T-cell (primary cell): ENCODE measurements around the gene RASA2. TPM values are rescaled to one million over a fixed set of nuclear protein-coding genes. Genes with fewer than 3 reads are reported as not detected.

Source experiments
- ATAC-seq, 4 experiments: fragments of 200-7000 bp in 3 of 4; fragments of 150-1000 bp in 1 of 4; cut with Tn5 transposase; replicated peaks in 1 of 4; 1 replicate in 3 of 4; 2 replicates in 1 of 4; pipeline ENCODE4 v1.10.0; 2021; ENCODE audit warnings: moderate library complexity in 3 of 4, mild to moderate bottlenecking in 2 of 4, moderate number of reproducible peaks in 1 of 4
- CTCF ChIA-PET, 2 donors: fragments of 300-600 bp; sonication (Branson Sonifier 250); formaldehyde crosslinking; loops; one replicate each; lab custom pipeline; 2022; ENCODE audit warnings: antibody characterized with exemption in 2 of 2; lab: Charles Lee
- POLR2A ChIA-PET, 2 donors: fragments of 300-600 bp; sonication (Branson Sonifier 250); formaldehyde crosslinking; loops; one replicate each; lab custom pipeline; 2022; ENCODE audit warnings: antibody characterized with exemption in 2 of 2; lab: Charles Lee
- DNase-seq, 35 experiments: peaks; one replicate each; pipeline versions ENCODE4 v3.0.0 to v3.0.0-alpha.2; 2013 to 2023
- H3K27ac ChIP-seq: one replicate; pipeline ENCODE4 v1.5.1; 2013; ENCODE audit warnings: low read length
- H3K27me3 ChIP-seq, 2 experiments: replicated peaks in 1 of 2; 1 replicate in 1 of 2; 2 replicates in 1 of 2; pipeline versions ENCODE4 v1.6.1 to v1.7.0; 2013; ENCODE audit warnings: low read length in 1 of 2, mixed read lengths in 1 of 2; ENCODE audit not compliant: control insufficient read depth in 2 of 2, insufficient read depth in 2 of 2; ENCODE audit errors: extremely low read depth in 1 of 2
- H3K36me3 ChIP-seq, 2 donors: 1 replicate in 1 of 2; 2 replicates in 1 of 2; pipeline versions ENCODE4 v1.6.1 to v1.7.0; 2013; ENCODE audit warnings: low read length in 1 of 2; ENCODE audit not compliant: control insufficient read depth in 2 of 2, insufficient read depth in 1 of 2; ENCODE audit errors: extremely low read depth in 1 of 2
- H3K4me1 ChIP-seq, 2 experiments: 1 replicate in 1 of 2; 2 replicates in 1 of 2; pipeline versions ENCODE4 v1.6.1 to v1.7.0; 2013; ENCODE audit warnings: low read length in 2 of 2, mixed read lengths in 1 of 2; ENCODE audit not compliant: insufficient read depth in 2 of 2, control insufficient read depth in 1 of 2; ENCODE audit errors: extremely low read depth in 1 of 2
- H3K4me3 ChIP-seq, 2 donors: 1 replicate in 1 of 2; 2 replicates in 1 of 2; pipeline versions ENCODE4 v1.5.1 to v1.7.0; 2013; ENCODE audit warnings: mild to moderate bottlenecking in 2 of 2, low read length in 1 of 2, moderate library complexity in 1 of 2; ENCODE audit not compliant: control insufficient read depth in 1 of 2; ENCODE audit errors: extremely low read depth in 1 of 2
- H3K9me3 ChIP-seq: 2 replicates; pipeline ENCODE4 v1.7.0; 2013
- H3K27ac Mint-ChIP-seq, 2 donors: one replicate each; pipeline ENCODE4 v1.8.0; 2020 to 2021; ENCODE audit warnings: mild to moderate bottlenecking in 2 of 2, mixed read lengths in 2 of 2
- H3K27me3 Mint-ChIP-seq, 2 donors: one replicate each; pipeline ENCODE4 v1.8.0; 2021 to 2022; ENCODE audit warnings: mixed read lengths in 2 of 2
- H3K36me3 Mint-ChIP-seq: one replicate; pipeline ENCODE4 v1.8.0; 2021; ENCODE audit warnings: mixed read lengths
- H3K4me1 Mint-ChIP-seq, 3 donors: one replicate each; pipeline ENCODE4 v1.8.0; 2020 to 2022; ENCODE audit warnings: mixed read lengths in 3 of 3, mild to moderate bottlenecking in 1 of 3
- H3K4me3 Mint-ChIP-seq, 3 donors: one replicate each; pipeline ENCODE4 v1.8.0; 2020 to 2022; ENCODE audit warnings: mild to moderate bottlenecking in 3 of 3, mixed read lengths in 3 of 3, moderate library complexity in 3 of 3
- H3K9me3 Mint-ChIP-seq, 3 donors: one replicate each; pipeline ENCODE4 v1.8.0; 2020 to 2022; ENCODE audit warnings: mixed read lengths in 3 of 3
- WGBS: methylation state at CpG from one replicate; pipeline ENCODE4 v1.1.5; 2013; ENCODE audit warnings: missing lambda C conversion rate; ENCODE audit not compliant: insufficient coverage; 5-methylcytosine and 5-hydroxymethylcytosine counted together
- total RNA-seq, 35 experiments: library from RNA in 6 of 35; stranded (reverse) in 6 of 35; fragments of 120-200 nt in 1 of 35; gene quantifications; one replicate each; pipeline versions ENCODE4 v1.2.1 to v1.2.4 and lab custom pipeline; 2013 to 2026

Gene RASA2
- total RNA-seq, 5 donors from 2014 or later (not counting 1 experiment from before 2014, with no cell fraction given) = 52.7 to 80.0 (median 62.6) TPM

GRCh38 chr3:141454906-141455602 is 31.8 kb upstream of the RASA2 start:
- H3K27ac ChIP-seq = no peak overlapping the region
- ChIA-PET POLR2A (no interaction called here), CTCF (interaction anchor here (0.6 to 4.1 kb wide), 29 partner anchors 13 to 349 kb away, joined by 3 to 67 read pairs (median 5); partner anchors contain the start of gene PXYLP1 (in 1 of the 2))
- Mint-ChIP-seq H3K36me3 (no peaks in the 10 kb centered on the region), H3K4me3 (no peak overlapping the region), H3K4me1 (peaks cover 8 to 13% (median 10%) of the 10 kb centered on the region in 3 donors), H3K27me3 (no peaks in the 10 kb centered on the region), H3K9me3 (no peaks in the 10 kb centered on the region), H3K27ac (no peak overlapping the region)
- no peak overlapping the region for H3K4me3 ChIP-seq
- H3K9me3 ChIP-seq = no peaks in the 10 kb centered on the region
- DNase-seq (peak in 5 of 35 experiments; percentile 7 to 79 (median 12)), ATAC-seq (peak; percentile 62 to 68 (median 66))
- 70% methylated on average over 15 of the region's 20 CpGs for WGBS
- no peaks in the 10 kb centered on the region for H3K36me3 ChIP-seq
- peaks cover 0 to 7% of the 10 kb centered on the region in 2 experiments for H3K27me3 ChIP-seq
- peaks cover 8 to 15% of the 10 kb centered on the region in 2 experiments for H3K4me1 ChIP-seq

- DNase-seq = no peak
Measured at GRCh38 chr3:141455603-141456300, 31.1 kb upstream of the RASA2 start.

GRCh38 chr3:141456301-141456625 is 30.6 kb upstream of the RASA2 start:
- H3K27me3 Mint-ChIP-seq = no peaks in the 10 kb centered on the region
- no peak for ATAC-seq
- Histone ChIP-seq H3K4me1 (peaks cover 8 to 19% of the 10 kb centered on the region in 2 experiments), H3K27ac (no peak overlapping the region), H3K27me3 (peaks cover 0 to 7% of the 10 kb centered on the region in 2 experiments), H3K4me3 (no peak overlapping the region), H3K9me3 (no peaks in the 10 kb centered on the region), H3K36me3 (no peaks in the 10 kb centered on the region)
- DNase-seq = no peak
- peaks cover 12 to 17% (median 15%) of the 10 kb centered on the region in 3 donors for H3K4me1 Mint-ChIP-seq
- H3K9me3 Mint-ChIP-seq = no peaks in the 10 kb centered on the region
- 91% methylated on average over 11 of the region's 11 CpGs for WGBS
- H3K27ac Mint-ChIP-seq = no peak overlapping the region
- CTCF ChIA-PET = interaction anchor here (0.6 to 8.3 kb wide), 3 partner anchors 96 to 105 kb away, joined by 4 to 104 read pairs (median 7); no protein-coding TSS in a partner anchor
- POLR2A ChIA-PET = no interaction called here
- H3K4me3 Mint-ChIP-seq = no peak overlapping the region
- H3K36me3 Mint-ChIP-seq = no peaks in the 10 kb centered on the region

More at GRCh38 chr3:141455603-141456300, 31.1 kb upstream of the RASA2 start:
- Mint-ChIP-seq H3K4me3 (no peak overlapping the region), H3K4me1 (peaks cover 12 to 17% (median 15%) of the 10 kb centered on the region in 3 donors), H3K36me3 (no peaks in the 10 kb centered on the region), H3K27ac (no peak overlapping the region), H3K9me3 (no peaks in the 10 kb centered on the region), H3K27me3 (no peaks in the 10 kb centered on the region)
- CTCF ChIA-PET = interaction anchor here (0.6 to 8.3 kb wide), 13 partner anchors 14 to 151 kb away, joined by 3 to 104 read pairs (median 6); no protein-coding TSS in a partner anchor
- POLR2A ChIA-PET = no interaction called here
- peaks cover 0 to 7% of the 10 kb centered on the region in 2 experiments for H3K27me3 ChIP-seq
- H3K36me3 ChIP-seq = no peaks in the 10 kb centered on the region
- ATAC-seq = no peak
- no peak overlapping the region for H3K27ac ChIP-seq
- H3K9me3 ChIP-seq = no peaks in the 10 kb centered on the region
- H3K4me3 ChIP-seq = no peak overlapping the region
- 90% methylated on average over 12 of the region's 18 CpGs for WGBS
- peaks cover 8 to 19% of the 10 kb centered on the region in 2 experiments for H3K4me1 ChIP-seq

- WGBS = 64% methylated on average over 2 of the region's 3 CpGs
- ATAC-seq = no peak
- Mint-ChIP-seq H3K36me3 (no peaks in the 10 kb centered on the region), H3K4me3 (no peak overlapping the region), H3K9me3 (no peaks in the 10 kb centered on the region), H3K27me3 (no peaks in the 10 kb centered on the region), H3K4me1 (peaks cover 12 to 19% (median 17%) of the 10 kb centered on the region in 3 donors), H3K27ac (no peak overlapping the region)
- no peak overlapping the region for H3K4me3 ChIP-seq
- no peak for DNase-seq
- H3K27me3 ChIP-seq = peaks cover 0 to 7% of the 10 kb centered on the region in 2 experiments
- peaks cover 2 to 12% of the 10 kb centered on the region in 2 experiments for H3K4me1 ChIP-seq
- H3K9me3 ChIP-seq = no peaks in the 10 kb centered on the region
- POLR2A ChIA-PET = interaction anchor here in 1 of 2 donors (0.5 kb wide), 1 partner anchor 12 kb away, joined by 5 read pairs; no protein-coding TSS in a partner anchor
- H3K27ac ChIP-seq = no peak overlapping the region
- H3K36me3 ChIP-seq = no peaks in the 10 kb centered on the region
- CTCF ChIA-PET = interaction anchor here (0.5 to 8.3 kb wide), 8 partner anchors 10 to 117 kb away, joined by 3 to 104 read pairs (median 6); no protein-coding TSS in a partner anchor
Measured at GRCh38 chr3:141457624-141458236, 29.1 kb upstream of the RASA2 start.

- H3K9me3 Mint-ChIP-seq = no peaks in the 10 kb centered on the region
- Histone ChIP-seq H3K4me3 (no peak overlapping the region), H3K27me3 (peaks cover 0 to 7% of the 10 kb centered on the region in 2 experiments), H3K27ac (no peak overlapping the region), H3K36me3 (no peaks in the 10 kb centered on the region), H3K4me1 (peaks cover 2 to 12% of the 10 kb centered on the region in 2 experiments), H3K9me3 (no peaks in the 10 kb centered on the region)
- DNase-seq (no peak), ATAC-seq (no peak)
- H3K27ac Mint-ChIP-seq = no peak overlapping the region
- H3K36me3 Mint-ChIP-seq = no peaks in the 10 kb centered on the region
- peaks cover 12 to 19% (median 17%) of the 10 kb centered on the region in 3 donors for H3K4me1 Mint-ChIP-seq
- ChIA-PET CTCF (interaction anchor here (0.6 to 8.3 kb wide), 17 partner anchors 8 to 454 kb away, joined by 3 to 104 read pairs (median 3); no protein-coding TSS in a partner anchor), POLR2A (interaction anchor here in 1 of 2 donors (0.6 kb wide), 1 partner anchor 57 kb away, joined by 3 read pairs; no protein-coding TSS in a partner anchor)
- H3K27me3 Mint-ChIP-seq = no peaks in the 10 kb centered on the region
- no peak overlapping the region for H3K4me3 Mint-ChIP-seq
- 81% methylated on average over 6 of the region's 7 CpGs for WGBS
Measured at GRCh38 chr3:141459008-141459407, 27.8 kb upstream of the RASA2 start.
